ENCODE measurements around the gene YPEL3. TPM values are rescaled to one million over a fixed set of nuclear protein-coding genes. Genes with fewer than 3 reads are reported as not detected.

The YPEL3 gene
- total RNA-seq, 2 experiments from 2014 or later, result 154 to 166 TPM

- peaks cover 24% of the 10 kb centered on the region for H3K4me1 ChIP-seq (ENCODE audit: insufficient read depth, low read length)
- POLR2A ChIA-PET, result no interaction called here
- no peaks in the 10 kb centered on the region for H3K27me3 ChIP-seq (ENCODE audit: control insufficient read depth in 1 of 2, insufficient read depth in 2 of 2, low read length in 2 of 2)
- H3K27ac ChIP-seq (ENCODE audit: low read depth in 1 of 2, low read length in 2 of 2), result no peak overlapping the region
- Mint-ChIP-seq H3K9me3 (no peaks in the 10 kb centered on the region), H3K27ac (peak overlapping the region; percentile 62), H3K27me3 (no peaks in the 10 kb centered on the region), H3K36me3 (ENCODE audit: low read depth) (no peaks in the 10 kb centered on the region), H3K4me1 (ENCODE audit: low read depth) (peaks cover 22% of the 10 kb centered on the region), H3K4me3 (peak overlapping the region; percentile 84)
- no peaks in the 10 kb centered on the region for H3K36me3 ChIP-seq (ENCODE audit: insufficient read depth, low read length)
- TF ChIP-seq CTCF (IDR thresholded peaks at IDR 0.05), result no peak
- CTCF ChIA-PET, result interaction anchor here (0.7 kb wide), 1 partner anchor 31 kb away, joined by 3 read pairs; no protein-coding TSS in a partner anchor
- intact Hi-C loops (cut with DNase I, micrococcal nuclease), result loop anchor here in 1 of 2 experiments (5.0 kb wide), 1 partner anchor 54 kb away; the partner anchor contains the start of genes HIRIP3 and INO80E
- H3K4me3 ChIP-seq (ENCODE audit: low read length), result no peak overlapping the region
- no peaks in the 10 kb centered on the region for H3K9me3 ChIP-seq (ENCODE audit: control insufficient read depth in 1 of 2, insufficient read depth in 1 of 2, low read length in 2 of 2)
- DNase-seq (no peak), ATAC-seq (ENCODE audit: poor library complexity) (no peak)
These were observed 44.5 kb downstream of the YPEL3 start for GRCh38 chr16:30051518-30051917.

GRCh38 chr16:30049871-30050270, 46.1 kb downstream of the YPEL3 start:
- H3K4me3 Mint-ChIP-seq, result no peak overlapping the region
- H3K27ac ChIP-seq (ENCODE audit: low read depth in 1 of 2, low read length in 2 of 2), result no peak overlapping the region
- CTCF ChIA-PET, result no interaction called here
- H3K4me1 ChIP-seq (ENCODE audit: insufficient read depth, low read length), result peaks cover 16% of the 10 kb centered on the region
- intact Hi-C loops (cut with DNase I, micrococcal nuclease), result loop anchor here in 1 of 2 experiments (5.0 to 10.0 kb wide), 2 partner anchors 53 to 585 kb away; partner anchors contain the start of genes HIRIP3 and INO80E
- H3K9me3 Mint-ChIP-seq, result no peaks in the 10 kb centered on the region
- H3K4me3 ChIP-seq (ENCODE audit: low read length), result no peak overlapping the region
- peaks cover 17% of the 10 kb centered on the region for H3K4me1 Mint-ChIP-seq (ENCODE audit: low read depth)
- H3K27me3 ChIP-seq (ENCODE audit: control insufficient read depth in 1 of 2, insufficient read depth in 2 of 2, low read length in 2 of 2), result no peaks in the 10 kb centered on the region
- H3K27ac Mint-ChIP-seq, result no peak overlapping the region
- H3K36me3 ChIP-seq (ENCODE audit: insufficient read depth, low read length), result no peaks in the 10 kb centered on the region
- no peaks in the 10 kb centered on the region for H3K9me3 ChIP-seq (ENCODE audit: control insufficient read depth in 1 of 2, insufficient read depth in 1 of 2, low read length in 2 of 2)
- POLR2A ChIA-PET, result no interaction called here
- H3K36me3 Mint-ChIP-seq (ENCODE audit: low read depth), result no peaks in the 10 kb centered on the region
- no peak for TF ChIP-seq CTCF (IDR thresholded peaks at IDR 0.05)
- ATAC-seq (ENCODE audit: poor library complexity) (no peak), DNase-seq (no peak)
- H3K27me3 Mint-ChIP-seq, result no peaks in the 10 kb centered on the region

- no peaks in the 10 kb centered on the region for H3K36me3 Mint-ChIP-seq (ENCODE audit: low read depth)
- intact Hi-C loops (cut with DNase I, micrococcal nuclease), result loop anchor here in 1 of 2 experiments (10.0 kb wide), 1 partner anchor 588 kb away; no protein-coding TSS in a partner anchor
- POLR2A ChIA-PET, result no interaction called here
- H3K36me3 ChIP-seq (ENCODE audit: insufficient read depth, low read length), result no peaks in the 10 kb centered on the region
- no peaks in the 10 kb centered on the region for H3K9me3 ChIP-seq (ENCODE audit: control insufficient read depth in 1 of 2, insufficient read depth in 1 of 2, low read length in 2 of 2)
- H3K27ac Mint-ChIP-seq, result no peak overlapping the region
- DNase-seq (no peak), ATAC-seq (ENCODE audit: poor library complexity) (no peak)
- TF ChIP-seq CTCF (IDR thresholded peaks at IDR 0.05), result no peak
- H3K4me3 ChIP-seq (ENCODE audit: low read length), result no peak overlapping the region
- no peak overlapping the region for H3K27ac ChIP-seq (ENCODE audit: low read depth in 1 of 2, low read length in 2 of 2)
- H3K27me3 ChIP-seq (ENCODE audit: control insufficient read depth in 1 of 2, insufficient read depth in 2 of 2, low read length in 2 of 2), result no peaks in the 10 kb centered on the region
- no peaks in the 10 kb centered on the region for H3K9me3 Mint-ChIP-seq
- peaks cover 2% of the 10 kb centered on the region for H3K4me1 Mint-ChIP-seq (ENCODE audit: low read depth)
- no peak overlapping the region for H3K4me3 Mint-ChIP-seq
- CTCF ChIA-PET, result no interaction called here
- H3K4me1 ChIP-seq (ENCODE audit: insufficient read depth, low read length), result no peaks in the 10 kb centered on the region
- H3K27me3 Mint-ChIP-seq, result no peaks in the 10 kb centered on the region
These were observed 49.4 kb downstream of the YPEL3 start for GRCh38 chr16:30046588-30046987.

Data from CD4-positive, alpha-beta T cell (primary cell).